GM19238 (cell line): ENCODE results near the gene PDLIM1.

ENCODE experiments used
- DNase-seq: peaks from one replicate; pipeline ENCODE4 v3.0.0; 2011; ENCODE audit warnings: low spot score; ENCODE audit not compliant: insufficient read length

Gene PDLIM1

GRCh38 chr10:95265572-95265971 is 25.2 kb downstream of the PDLIM1 start:
- no peak for DNase-seq

DNA sequence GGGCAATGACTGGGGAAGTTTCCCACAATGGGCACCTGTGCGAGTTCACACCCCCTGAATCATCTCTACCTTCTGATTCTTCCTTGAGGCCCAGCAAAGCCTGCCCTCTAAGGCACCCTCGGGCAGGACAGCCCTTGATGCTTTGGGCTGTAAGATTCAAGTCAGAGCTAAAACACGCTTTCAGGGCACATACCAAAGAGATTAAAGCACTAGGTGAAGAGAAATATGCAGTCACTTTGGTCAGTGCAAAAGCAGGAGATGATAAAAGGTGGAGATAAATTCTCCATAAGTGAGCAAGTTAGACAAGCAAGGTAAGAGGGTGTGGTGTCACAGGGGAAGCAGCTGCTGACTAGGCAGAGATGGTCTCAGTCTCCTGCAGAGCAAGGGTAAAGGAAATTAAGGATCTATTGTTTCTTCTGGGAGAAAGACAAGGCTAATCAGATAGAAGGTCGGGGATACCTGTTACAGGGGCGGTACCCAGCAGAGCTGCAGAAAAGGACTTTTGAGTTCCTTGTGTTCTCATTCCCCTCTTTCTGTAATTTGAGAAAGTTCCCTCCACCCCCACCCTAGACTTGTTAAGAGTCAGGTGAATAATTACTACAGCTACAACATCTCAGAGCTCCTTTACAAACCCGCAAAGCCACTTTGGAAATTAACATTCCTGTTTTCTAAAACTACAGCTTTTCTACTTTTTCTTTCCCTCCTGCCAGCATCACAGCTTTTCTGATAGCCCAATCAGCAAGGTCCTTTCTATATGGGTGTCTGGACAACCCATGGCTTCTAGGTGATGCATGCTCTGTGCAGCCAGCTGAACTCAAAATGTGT is 26.4 kb downstream of the PDLIM1 start:
- DNase-seq = no peak

- no peak for DNase-seq
Measured at GRCh38 chr10:95263864-95264226, 27.0 kb downstream of the PDLIM1 start.

GRCh38 chr10:95262763-95263518 is 27.9 kb downstream of the PDLIM1 start:
- no peak for DNase-seq

DNA sequence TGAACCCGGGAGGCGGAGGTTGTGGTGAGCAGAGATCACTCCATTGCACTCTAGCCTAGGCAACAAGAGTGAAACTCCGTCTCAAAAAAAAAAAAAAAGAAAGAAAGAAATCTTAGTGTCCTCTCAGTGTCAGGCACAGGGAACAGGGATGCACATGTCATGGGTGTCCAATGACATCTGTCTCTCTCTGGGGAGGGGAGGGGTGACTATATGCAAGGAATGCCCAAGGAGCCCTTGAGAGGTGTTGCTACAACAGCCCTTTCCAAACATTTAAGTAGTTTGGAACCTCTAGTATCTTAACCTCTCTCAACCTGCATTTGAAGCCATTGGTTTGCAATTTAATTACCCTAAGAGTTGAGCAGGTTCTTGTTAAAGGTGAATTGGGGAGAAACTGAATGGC is 28.9 kb downstream of the PDLIM1 start:
- DNase-seq = no peak

- no peak for DNase-seq
Measured at GRCh38 chr10:95260909-95261552, 29.8 kb downstream of the PDLIM1 start.

DNA sequence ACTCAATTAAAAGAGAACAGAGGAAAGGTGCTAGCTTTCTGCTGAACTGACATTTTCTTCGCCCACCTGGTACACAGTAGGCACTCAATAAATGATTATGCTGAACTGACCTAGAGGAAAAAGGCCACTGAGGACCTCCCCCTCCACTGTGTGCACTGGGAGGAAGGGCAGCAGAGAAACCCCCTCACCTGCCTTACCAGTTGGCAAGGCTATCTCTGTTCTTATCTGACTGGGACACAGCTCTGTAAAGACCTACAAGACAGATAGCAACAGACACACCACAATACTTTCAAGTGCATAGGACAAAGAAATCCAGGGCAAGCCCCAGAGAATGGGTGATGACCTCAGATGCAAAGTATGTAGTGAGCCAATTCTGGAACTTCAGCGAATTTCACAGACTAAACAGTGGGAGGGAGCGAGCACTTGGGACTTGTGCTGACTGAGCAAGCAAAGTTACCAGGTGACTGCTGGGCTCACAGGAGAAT is 30.4 kb downstream of the PDLIM1 start:
- DNase-seq = no peak

DNA sequence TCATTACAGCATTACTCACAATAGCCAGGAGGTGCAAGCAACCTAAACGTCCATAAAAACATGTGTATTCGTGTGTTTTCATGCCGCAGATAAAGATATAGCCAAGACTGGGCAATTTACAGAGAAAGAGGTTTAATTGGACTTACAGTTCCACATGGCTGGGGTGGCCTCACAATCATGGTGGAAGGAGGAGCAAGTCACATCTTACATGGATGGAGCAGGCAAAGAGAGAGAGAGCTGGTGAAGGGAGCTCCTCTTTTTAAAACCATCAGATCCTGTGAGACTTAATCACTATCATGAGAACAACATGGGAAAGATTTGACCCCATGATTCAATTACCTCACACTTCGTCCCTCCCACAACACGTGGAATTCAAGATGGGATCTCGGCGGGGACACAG is 33.0 kb downstream of the PDLIM1 start:
- no peak for DNase-seq

DNA sequence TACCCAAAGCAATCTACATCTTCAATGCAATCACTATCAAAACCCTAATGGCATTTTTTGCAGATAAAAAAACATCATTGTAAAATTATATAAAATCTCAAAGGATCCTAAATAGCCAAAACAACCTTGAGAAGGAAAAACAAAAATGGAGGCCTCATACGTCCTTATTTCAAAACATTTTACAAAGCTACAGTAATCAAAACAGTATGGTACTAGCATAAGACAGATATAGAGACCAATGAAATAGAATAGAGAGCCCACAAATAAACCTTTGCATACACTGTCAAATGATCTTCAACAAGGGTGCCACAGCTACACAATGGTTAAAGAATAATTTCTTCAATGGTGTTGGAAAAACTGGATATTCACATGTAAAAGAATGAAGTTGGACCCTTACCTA is 34.5 kb downstream of the PDLIM1 start:
- DNase-seq = no peak

GRCh38 chr10:95254629-95255028 is 36.2 kb downstream of the PDLIM1 start:
- no peak for DNase-seq

- no peak for DNase-seq
Measured at GRCh38 chr10:95253686-95254085, 37.1 kb downstream of the PDLIM1 start.

- no peak for DNase-seq
Measured at GRCh38 chr10:95253007-95253406, 37.8 kb downstream of the PDLIM1 start.

- DNase-seq = no peak
Measured at GRCh38 chr10:95250856-95251255, 39.9 kb downstream of the PDLIM1 start.

- no peak for DNase-seq
Measured at GRCh38 chr10:95249467-95249866, 41.3 kb downstream of the PDLIM1 start.

DNA sequence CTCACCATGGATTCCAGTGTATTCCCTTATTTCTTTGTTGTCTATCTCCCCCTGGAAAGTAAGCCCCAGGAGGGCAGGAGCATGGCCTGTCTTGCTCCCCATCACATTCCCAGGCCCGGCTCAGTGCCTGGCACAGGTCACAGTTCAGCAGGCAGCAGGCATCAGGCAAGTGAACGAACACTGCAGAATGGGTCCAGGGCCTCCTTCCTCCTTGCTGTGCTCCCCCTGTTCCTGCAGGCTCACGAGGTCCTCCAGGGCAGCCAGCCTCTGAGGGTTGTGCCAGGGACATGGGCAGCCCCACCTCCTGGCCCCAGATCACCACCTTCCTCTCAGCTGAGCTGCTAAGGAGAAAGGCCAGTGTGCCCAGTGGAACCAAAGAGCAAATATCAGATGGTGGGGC is 41.8 kb downstream of the PDLIM1 start:
- no peak for DNase-seq

DNA sequence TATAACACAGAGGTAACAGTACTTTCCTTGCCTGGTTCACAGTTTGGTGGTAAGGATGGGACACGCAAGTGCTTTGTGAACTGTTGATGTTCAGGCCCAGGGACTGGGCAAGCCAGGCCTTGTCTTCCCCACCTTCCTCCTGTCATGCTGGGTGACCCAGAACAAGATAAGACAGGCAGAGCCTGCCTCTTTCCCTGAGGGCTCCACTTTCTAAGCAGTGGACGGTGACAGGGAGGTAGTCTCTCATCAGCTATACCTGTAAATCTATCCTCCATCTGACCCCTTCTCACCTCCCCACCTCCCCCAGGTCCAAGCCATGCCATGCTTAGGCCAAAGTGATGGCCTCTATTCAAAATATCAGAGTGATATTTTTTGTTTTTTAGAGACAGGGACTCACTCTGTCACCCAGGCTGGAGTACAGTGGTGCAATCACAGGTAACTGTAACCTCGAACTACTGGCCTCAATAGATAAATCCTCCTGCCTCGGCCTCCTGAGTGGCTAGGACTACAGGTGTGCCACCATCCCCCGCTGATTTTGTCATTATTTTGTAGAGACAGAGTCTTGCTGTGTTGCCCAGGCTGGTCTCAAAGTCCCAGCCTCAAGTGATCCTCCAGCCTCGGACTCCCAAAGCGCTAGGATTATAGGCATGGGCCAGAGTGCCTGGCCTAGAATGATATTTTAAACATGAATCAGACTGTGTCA is 42.8 kb downstream of the PDLIM1 start:
- no peak for DNase-seq

- DNase-seq = no peak
Measured at GRCh38 chr10:95247200-95247880, 43.5 kb downstream of the PDLIM1 start.

GRCh38 chr10:95246582-95247051 is 44.2 kb downstream of the PDLIM1 start:
- peak; percentile 35 for DNase-seq

GRCh38 chr10:95245425-95246055 is 45.3 kb downstream of the PDLIM1 start:
- DNase-seq = peak; percentile 32

GRCh38 chr10:95244152-95244551 is 46.7 kb downstream of the PDLIM1 start:
- DNase-seq = no peak

- no peak for DNase-seq
Measured at GRCh38 chr10:95243318-95243617, 47.5 kb downstream of the PDLIM1 start.
